Testis (tissue), 3 donors: ENCODE results near the gene CAB39. TPM values are rescaled to one million over a fixed set of nuclear protein-coding genes. Genes with fewer than 3 reads are reported as not detected.

Source experiments
- DNase-seq: peaks from one replicate; pipeline ENCODE4 v3.0.0-alpha.2; 2019
- H3K27ac ChIP-seq, 2 donors: fragments of 200-600 bp; sonication (generic); one replicate each; pipeline ENCODE4 v1.5.1; 2019
- H3K27me3 ChIP-seq: fragments of 200-600 bp; sonication (generic); one replicate; pipeline ENCODE4 v1.5.1; 2019
- H3K36me3 ChIP-seq: fragments of 200-600 bp; sonication (generic); one replicate; pipeline ENCODE4 v1.5.1; 2017; ENCODE audit warnings: low read depth; ENCODE audit errors: missing control alignments
- H3K4me1 ChIP-seq: fragments of 200-600 bp; sonication (generic); one replicate; pipeline ENCODE4 v1.5.1; 2019
- H3K4me3 ChIP-seq, 2 donors: fragments of 200-600 bp; sonication (generic); one replicate each; pipeline ENCODE4 v1.5.1; 2017 to 2019
- H3K9me3 ChIP-seq: fragments of 200-600 bp; sonication (generic); one replicate; pipeline ENCODE4 v1.5.1; 2017
- CTCF ChIP-seq, 3 experiments: fragments of 450-650 bp in 2 of 3; fragments of 200-600 bp in 1 of 3; sonication (generic) in 1 of 3; IDR thresholded peaks; one replicate each; pipeline ENCODE4 v1.5.1; 2016 to 2019; ENCODE audit warnings: antibody characterized with exemption in 3 of 3, mild to moderate bottlenecking in 2 of 3, moderate library complexity in 1 of 3
- POLR2A ChIP-seq: fragments of 450-650 bp; IDR thresholded peaks from one replicate; pipeline ENCODE4 v1.6.1; 2017; ENCODE audit warnings: antibody characterized with exemption, mild to moderate bottlenecking, moderate library complexity
- WGBS, 2 donors: methylation state at CpG; one replicate each; pipeline ENCODE4 v1.1.5; 2018; 5-methylcytosine and 5-hydroxymethylcytosine counted together
- intact Hi-C: fragments of 100-400 bp; cut with DNase I; formaldehyde crosslinking; loops from one replicate; pipeline ENCODE4 v1.15.1; 2023; ENCODE audit warnings: low total_unique reads
- polyA plus RNA-seq: library from polyadenylated mRNA; stranded (reverse); fragments of 350-450 nt; fragmentation: Illumina TruSeq; extraction: RNeasy Lipid Tissue Mini Kit (QIAGEN cat#74804); gene quantifications from one replicate; pipeline ENCODE4 v1.2.3, GENCODE V29; 2014; ENCODE audit warnings: low read depth, low replicate concordance; ENCODE audit not compliant: insufficient read depth
- total RNA-seq, 2 donors: library from RNA; depleted of rRNA; stranded (reverse); fragments of >200 nt; gene quantifications; one replicate each; pipeline ENCODE4 v1.2.3, GENCODE V29; 2016

The CAB39 gene
- total and polyA plus RNA-seq, 3 donors from 2014 or later, result 76.1 to 82.2 (median 76.8) TPM

GRCh38 chr2:230681171-230681545, 31.5 kb upstream of the CAB39 start:
- intact Hi-C loops, result no loop called here
- no peak for TF ChIP-seq CTCF (IDR thresholded peaks at IDR 0.05)
- no peak for TF ChIP-seq POLR2A
- no peak for DNase-seq
- H3K27me3 ChIP-seq, result no peaks in the 10 kb centered on the region
- 59 to 69% methylated on average over 7 of the region's 7 CpGs for WGBS, 2 donors
- H3K4me3 ChIP-seq, result no peak overlapping the region
- H3K4me1 ChIP-seq, result peaks cover 5% of the 10 kb centered on the region
- H3K27ac ChIP-seq, result no peak overlapping the region
- H3K36me3 ChIP-seq, result no peaks in the 10 kb centered on the region
- H3K9me3 ChIP-seq, result no peaks in the 10 kb centered on the region

- DNase-seq, result no peak
- no peak overlapping the region for H3K4me3 ChIP-seq
- H3K27ac ChIP-seq, result no peak overlapping the region
- H3K9me3 ChIP-seq, result no peaks in the 10 kb centered on the region
- 90 to 96% methylated on average over 3 of the region's 3 CpGs for WGBS, 2 donors
- no peak for TF ChIP-seq POLR2A
- TF ChIP-seq CTCF (IDR thresholded peaks at IDR 0.05), result no peak
- intact Hi-C loops, result no loop called here
- H3K27me3 ChIP-seq, result no peaks in the 10 kb centered on the region
- no peaks in the 10 kb centered on the region for H3K36me3 ChIP-seq
- H3K4me1 ChIP-seq, result peaks cover 5% of the 10 kb centered on the region
Observed at GRCh38 chr2:230682546-230682945, 30.1 kb upstream of the CAB39 start.

GRCh38 chr2:230684270-230685168, 28.1 kb upstream of the CAB39 start:
- TF ChIP-seq CTCF (IDR thresholded peaks at IDR 0.05) (no peak), POLR2A (no peak)
- H3K27me3 ChIP-seq, result no peaks in the 10 kb centered on the region
- no peak overlapping the region for H3K4me3 ChIP-seq
- WGBS, 2 donors, result 66 to 78% methylated on average over 8 of the region's 8 CpGs
- intact Hi-C loops, result no loop called here
- no peaks in the 10 kb centered on the region for H3K9me3 ChIP-seq
- H3K36me3 ChIP-seq, result no peaks in the 10 kb centered on the region
- H3K27ac ChIP-seq, result no peak overlapping the region
- no peak for DNase-seq
- H3K4me1 ChIP-seq, result peaks cover 5% of the 10 kb centered on the region

GRCh38 chr2:230685178-230685577, 27.5 kb upstream of the CAB39 start:
- Histone ChIP-seq H3K9me3 (no peaks in the 10 kb centered on the region), H3K27me3 (no peaks in the 10 kb centered on the region), H3K4me3 (no peak overlapping the region), H3K36me3 (no peaks in the 10 kb centered on the region), H3K4me1 (peaks cover 7% of the 10 kb centered on the region), H3K27ac (no peak overlapping the region)
- 50 to 63% methylated on average over 6 of the region's 6 CpGs for WGBS, 2 donors
- TF ChIP-seq CTCF (IDR thresholded peaks at IDR 0.05) (no peak), POLR2A (no peak)
- intact Hi-C loops, result no loop called here
- DNase-seq, result no peak

GRCh38 chr2:230687498-230687897, 25.1 kb upstream of the CAB39 start:
- no peaks in the 10 kb centered on the region for H3K36me3 ChIP-seq
- H3K27ac ChIP-seq, result no peak overlapping the region
- H3K4me3 ChIP-seq, result no peak overlapping the region
- intact Hi-C loops, result no loop called here
- H3K9me3 ChIP-seq, result no peaks in the 10 kb centered on the region
- H3K4me1 ChIP-seq, result peaks cover 6% of the 10 kb centered on the region
- no peaks in the 10 kb centered on the region for H3K27me3 ChIP-seq
- WGBS, 2 donors, result 72 to 75% methylated on average over 5 of the region's 5 CpGs
- TF ChIP-seq CTCF (IDR thresholded peaks at IDR 0.05) (no peak), POLR2A (no peak)
- no peak for DNase-seq
